Measurements from ENCODE around the gene GHITM.
"Not testable (repeated sequence)": the region's sequence is repeated elsewhere in the genome, so short reads cannot be mapped to it uniquely, and the experiment has no call there.

GRCh38 chr10:84117204-84117603 lies 22.1 kb upstream of the GHITM start:
- not testable (repeated sequence) for TF ChIP-seq CTCF (IDR thresholded peaks at IDR 0.05; ENCODE audit: insufficient read depth, low read length, poor library complexity, severe bottlenecking); EZH2phosphoT487 (conservative IDR thresholded peaks at IDR 0.05; ENCODE audit: low read length)

Data from SU-DHL-6 (cell line).